ENCODE results near the gene GCDH.
A peak's percentile ranks its signal among the peaks of the same experiment; 100 is the strongest.

DNA sequence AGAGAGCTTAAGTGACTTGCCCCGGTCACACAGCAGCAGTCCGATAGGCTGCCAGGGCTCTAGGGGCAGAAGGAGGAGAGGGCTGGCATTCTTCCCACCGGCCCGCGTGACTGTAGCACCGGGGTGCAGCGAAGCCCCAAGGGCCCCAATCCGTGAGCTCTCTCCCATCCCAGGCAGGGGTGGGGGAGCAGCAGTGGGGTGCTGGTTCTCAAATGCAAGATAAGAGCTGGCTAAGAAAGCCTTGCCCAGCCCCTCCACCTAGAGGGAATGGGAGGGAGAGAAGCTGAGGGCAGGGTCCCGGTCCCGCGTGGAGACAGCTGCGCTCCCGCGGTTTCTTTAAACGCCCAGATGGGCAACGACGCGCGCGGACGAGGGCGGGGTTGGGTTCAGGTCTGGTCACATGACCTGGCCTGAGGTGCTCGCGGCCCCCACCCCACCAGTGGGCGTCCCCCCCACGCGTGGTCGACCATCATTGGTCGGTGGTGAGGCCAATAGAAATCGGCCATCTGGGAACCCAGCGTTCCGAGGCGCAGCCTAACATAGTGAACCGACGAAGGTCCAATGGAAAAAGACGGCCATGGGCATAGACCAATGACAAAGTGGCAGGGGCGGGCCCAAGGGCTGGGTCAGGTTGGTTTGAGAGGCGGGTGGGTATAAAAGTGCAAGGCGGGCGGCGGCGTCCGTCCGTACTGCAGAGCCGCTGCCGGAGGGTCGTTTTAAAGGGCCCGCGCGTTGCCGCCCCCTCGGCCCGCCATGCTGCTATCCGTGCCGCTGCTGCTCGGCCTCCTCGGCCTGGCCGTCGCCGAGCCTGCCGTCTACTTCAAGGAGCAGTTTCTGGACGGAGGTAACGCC, 47.2 kb downstream of the GCDH start, which contains the start of gene CALR:
- TF ChIP-seq POLR2A (IDR thresholded peaks at IDR 0.05; ENCODE audit: low read length) = peak; percentile 99
- no peak for TF ChIP-seq GATA1 (IDR thresholded peaks at IDR 0.05; ENCODE audit: low read depth, low read length)

Measured in erythroblast (primary cell).